MCF 10A (cell line): ENCODE data around the gene SLC22A1. TPM values are rescaled to one million over a fixed set of nuclear protein-coding genes. Genes with fewer than 3 reads are reported as not detected.

Experiments
- BruUV-seq: library from RNA; stranded (reverse); fragments of 400-500 nt; replicated peaks from 2 replicates; lab custom pipeline; 2021; lab: Mats Ljungman, UMichigan
- CTCF ChIA-PET: fragments of 300-600 bp; sonication (Branson Sonifier 250); formaldehyde crosslinking; extraction: SDS; loops from one replicate; lab custom pipeline; 2021; ENCODE audit warnings: antibody characterized with exemption, inconsistent platforms; lab: Yijun Ruan, JAX
- POLR2A ChIA-PET: fragments of 300-600, 350-650 bp; sonication (Branson Sonifier 250); formaldehyde crosslinking; extraction: SDS; loops from one replicate; lab custom pipeline; 2020; ENCODE audit warnings: antibody characterized with exemption, inconsistent platforms; lab: Yijun Ruan, JAX
- DNase-seq: peaks from one replicate; pipeline ENCODE4 v3.0.0-alpha.2; 2018; ENCODE audit not compliant: unreplicated experiment
- H3K27ac Mint-ChIP-seq: one replicate; pipeline ENCODE4 v1.8.0; 2022; ENCODE audit warnings: mild to moderate bottlenecking, low read depth, mixed read lengths; ENCODE audit not compliant: unreplicated experiment
- H3K27me3 Mint-ChIP-seq: one replicate; pipeline ENCODE4 v1.8.0; 2022; ENCODE audit warnings: mixed read lengths; ENCODE audit not compliant: insufficient read depth, unreplicated experiment
- H3K36me3 Mint-ChIP-seq: one replicate; pipeline ENCODE4 v1.8.0; 2022; ENCODE audit warnings: mild to moderate bottlenecking, moderate library complexity, mixed read lengths; ENCODE audit not compliant: insufficient read depth, unreplicated experiment
- H3K4me1 Mint-ChIP-seq: one replicate; pipeline ENCODE4 v1.8.0; 2022; ENCODE audit warnings: mixed read lengths; ENCODE audit not compliant: insufficient read depth, unreplicated experiment
- H3K4me3 Mint-ChIP-seq: one replicate; pipeline ENCODE4 v1.8.0; 2022; ENCODE audit warnings: mild to moderate bottlenecking, moderate library complexity, mixed read lengths; ENCODE audit not compliant: unreplicated experiment
- H3K9me3 Mint-ChIP-seq: one replicate; pipeline ENCODE4 v1.8.0; 2022; ENCODE audit warnings: mixed read lengths; ENCODE audit not compliant: unreplicated experiment
- CTCF ChIP-seq: fragments of 200-600 bp; IDR thresholded peaks from one replicate; pipeline ENCODE4 v1.8.0; 2022; ENCODE audit warnings: antibody characterized with exemption, mild to moderate bottlenecking; ENCODE audit not compliant: unreplicated experiment
- intact Hi-C: fragments of 100-400 bp; cut with micrococcal nuclease; formaldehyde crosslinking; loops from 2 replicates; pipeline ENCODE4 v1.14.1; 2022
- total RNA-seq: library from RNA; stranded (reverse); gene quantifications from 2 replicates; pipeline ENCODE4 v1.2.3, GENCODE V29; 2022

The SLC22A1 gene
- total RNA-seq, 1 experiment from 2014 or later: 0.86 TPM

DNA sequence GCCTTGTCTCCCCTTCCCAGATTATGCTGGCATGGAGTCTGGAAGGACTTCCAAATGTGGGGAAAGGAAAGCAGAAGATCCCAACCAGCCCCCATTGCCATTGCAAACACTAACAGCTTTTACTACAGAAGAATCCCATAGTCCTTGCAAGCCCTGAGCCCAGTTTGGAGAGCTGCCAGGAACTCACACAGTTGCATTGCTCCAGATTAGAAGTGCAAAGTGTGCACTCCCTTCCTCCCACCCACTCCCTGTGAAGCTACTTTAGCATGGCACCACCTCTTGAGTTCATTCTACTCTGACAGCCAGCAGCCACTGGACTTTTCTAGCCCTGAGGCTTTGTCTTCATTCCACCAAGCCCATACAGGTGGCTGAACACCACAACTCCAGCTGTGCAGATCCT, 69.4 kb downstream of the SLC22A1 start:
- CTCF ChIA-PET: interaction anchor here (0.6 to 2.7 kb wide), 2 partner anchors 30 to 187 kb away, joined by 3 to 11 read pairs; no protein-coding TSS in a partner anchor
- POLR2A ChIA-PET: no interaction called here
- H3K27ac Mint-ChIP-seq: no peak overlapping the region
- H3K4me1 Mint-ChIP-seq: no peaks in the 10 kb centered on the region
- peaks cover 15% of the 10 kb centered on the region for H3K9me3 Mint-ChIP-seq
- no peaks in the 10 kb centered on the region for H3K36me3 Mint-ChIP-seq
- intact Hi-C loops: no loop called here
- BruUV-seq: no TSS peak
- no peak overlapping the region for H3K4me3 Mint-ChIP-seq
- H3K27me3 Mint-ChIP-seq: no peaks in the 10 kb centered on the region
- no peak for TF ChIP-seq CTCF
- peak; percentile 13 for DNase-seq

- POLR2A ChIA-PET: no interaction called here
- no peak for TF ChIP-seq CTCF
- no peak for DNase-seq
- Mint-ChIP-seq H3K27me3 (no peaks in the 10 kb centered on the region), H3K36me3 (no peaks in the 10 kb centered on the region), H3K27ac (no peak overlapping the region), H3K4me3 (no peak overlapping the region), H3K4me1 (no peaks in the 10 kb centered on the region), H3K9me3 (peaks cover 15% of the 10 kb centered on the region)
- CTCF ChIA-PET: no interaction called here
- intact Hi-C loops: no loop called here
- BruUV-seq: no TSS peak
These were observed 71.2 kb downstream of the SLC22A1 start for GRCh38 chr6:160192840-160193239.

DNA sequence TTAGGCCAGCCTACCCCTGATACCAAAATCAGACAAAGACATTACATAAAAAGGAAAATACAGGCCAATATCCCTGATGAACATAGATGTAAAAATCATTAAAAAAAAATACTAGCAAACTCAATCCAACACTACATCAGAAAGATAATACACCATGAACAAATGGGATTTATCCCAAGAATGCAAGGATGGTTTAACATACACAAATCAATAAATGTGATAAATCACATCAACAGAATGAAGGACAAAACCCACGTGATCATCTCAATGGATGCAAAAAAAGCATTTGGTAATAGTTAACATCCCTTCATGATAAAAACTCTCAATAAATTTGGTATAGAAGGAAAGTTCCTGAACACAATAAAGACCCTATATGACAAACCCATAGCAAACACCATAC, 73.2 kb downstream of the SLC22A1 start:
- intact Hi-C loops: no loop called here
- no TSS peak for BruUV-seq
- TF ChIP-seq CTCF: no peak
- no peaks in the 10 kb centered on the region for H3K27me3 Mint-ChIP-seq
- DNase-seq: no peak
- peaks cover 15% of the 10 kb centered on the region for H3K9me3 Mint-ChIP-seq
- H3K4me1 Mint-ChIP-seq: peaks cover 5% of the 10 kb centered on the region
- POLR2A ChIA-PET: no interaction called here
- no peaks in the 10 kb centered on the region for H3K36me3 Mint-ChIP-seq
- no peak overlapping the region for H3K27ac Mint-ChIP-seq
- CTCF ChIA-PET: no interaction called here
- H3K4me3 Mint-ChIP-seq: no peak overlapping the region

DNA sequence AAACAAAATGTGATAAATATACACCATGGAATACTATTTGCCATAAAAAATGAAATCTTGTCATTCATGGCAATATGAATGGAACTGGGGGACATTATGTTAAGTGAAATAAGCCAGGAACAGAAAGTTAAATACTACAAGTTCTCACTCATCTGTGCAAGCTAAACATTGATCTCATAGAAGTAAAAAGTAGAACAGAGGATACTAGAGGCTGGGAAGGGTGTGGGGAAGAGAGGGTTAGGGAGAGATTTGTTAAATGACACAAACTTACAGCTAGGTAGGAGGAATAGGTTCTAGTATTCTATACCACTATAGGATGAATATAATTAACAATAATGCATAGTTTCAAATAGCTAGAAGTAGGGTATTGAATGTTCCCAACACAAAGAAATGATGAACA, 76.0 kb downstream of the SLC22A1 start:
- POLR2A ChIA-PET: no interaction called here
- no TSS peak for BruUV-seq
- intact Hi-C loops: no loop called here
- CTCF ChIA-PET: no interaction called here
- Mint-ChIP-seq H3K4me1 (peaks cover 5% of the 10 kb centered on the region), H3K9me3 (peaks cover 7% of the 10 kb centered on the region), H3K27ac (no peak overlapping the region), H3K36me3 (no peaks in the 10 kb centered on the region), H3K27me3 (no peaks in the 10 kb centered on the region), H3K4me3 (no peak overlapping the region)
- TF ChIP-seq CTCF: no peak
- DNase-seq: no peak
